GM19238 (cell line): ENCODE results near the gene PLCB3.

ENCODE experiments used
- DNase-seq: peaks from one replicate; pipeline ENCODE4 v3.0.0; 2011; ENCODE audit warnings: low spot score; ENCODE audit not compliant: insufficient read length

The PLCB3 gene

GRCh38 chr11:64251016-64251752 is at the start of gene PLCB3:
Gene PLCB3 (plus strand): TSS chr11:64251530. CDS start chr11:64251650, 120 bp downstream.
- peak; percentile 92 for DNase-seq

- no peak for DNase-seq
Measured at GRCh38 chr11:64201543-64201942, 49.8 kb upstream of the PLCB3 start.

- DNase-seq, result no peak
Measured at GRCh38 chr11:64202992-64203391, 48.3 kb upstream of the PLCB3 start.

GRCh38 chr11:64203421-64204079 is 47.8 kb upstream of the PLCB3 start:
- no peak for DNase-seq

- no peak for DNase-seq
Measured at GRCh38 chr11:64204080-64204440, 47.3 kb upstream of the PLCB3 start.

GRCh38 chr11:64204464-64204989 is 46.8 kb upstream of the PLCB3 start:
- DNase-seq, result peak; percentile 67

- peak; percentile 71 for DNase-seq
Measured at GRCh38 chr11:64206457-64207255, 44.7 kb upstream of the PLCB3 start, which contains the start of gene FERMT3. Gene FERMT3 (plus strand): TSS chr11:64206721. CDS start chr11:64207365, 644 bp downstream.

GRCh38 chr11:64207256-64208085 is 43.9 kb upstream of the PLCB3 start:
- DNase-seq, result peak; percentile 98

GRCh38 chr11:64208086-64208795 is 43.1 kb upstream of the PLCB3 start:
- DNase-seq, result no peak

- no peak for DNase-seq
Measured at GRCh38 chr11:64208796-64209562, 42.4 kb upstream of the PLCB3 start.

- DNase-seq, result no peak
Measured at GRCh38 chr11:64209563-64209843, 41.8 kb upstream of the PLCB3 start.

- no peak for DNase-seq
Measured at GRCh38 chr11:64210301-64211020, 40.9 kb upstream of the PLCB3 start.

- no peak for DNase-seq
Measured at GRCh38 chr11:64211181-64211872, 40.0 kb upstream of the PLCB3 start.

GRCh38 chr11:64216879-64217278 is 34.5 kb upstream of the PLCB3 start:
- DNase-seq, result no peak

GRCh38 chr11:64218628-64219353 is 32.5 kb upstream of the PLCB3 start:
- DNase-seq, result no peak

GRCh38 chr11:64219354-64219684 is 32.0 kb upstream of the PLCB3 start:
- DNase-seq, result no peak

GRCh38 chr11:64219755-64220154 is 31.6 kb upstream of the PLCB3 start:
- DNase-seq, result no peak

- DNase-seq, result no peak
Measured at GRCh38 chr11:64220271-64220670, 31.1 kb upstream of the PLCB3 start.
